GM12878 (cell line): ENCODE results near the gene EYA2. TPM values are rescaled to one million over a fixed set of nuclear protein-coding genes. Genes with fewer than 3 reads are reported as not detected.

Experiments
- ATAC-seq: fragments of 200-7000 bp; cut with Tn5 transposase; 3 replicates; pipeline ENCODE4 v1.9.1; 2020; ENCODE audit warnings: mild to moderate bottlenecking, moderate library complexity
- BruUV-seq: library from RNA; stranded (reverse); fragments of 400-500 nt; replicated peaks from 2 replicates; lab custom pipeline; 2021; lab: Mats Ljungman, UMichigan
- CTCF ChIA-PET: fragments of 300-600 bp; sonication (Branson Sonifier 250); formaldehyde crosslinking; extraction: SDS; loops from one replicate; lab custom pipeline; 2021; ENCODE audit warnings: inconsistent platforms; lab: Yijun Ruan, JAX
- POLR2A ChIA-PET: fragments of 350-600 bp; formaldehyde crosslinking; extraction: SDS; loops from one replicate; lab custom pipeline; 2021; ENCODE audit warnings: inconsistent platforms; lab: Charles Lee
- RAD21 ChIA-PET: fragments of 300-600 bp; sonication (Branson Sonifier 250); formaldehyde crosslinking; loops from one replicate; lab custom pipeline; 2023; ENCODE audit warnings: antibody characterized with exemption; ENCODE audit not compliant: unreplicated experiment; lab: Charles Lee
- SMC1A ChIA-PET: fragments of 300-600 bp; sonication (Branson Sonifier 250); formaldehyde crosslinking; loops from one replicate; lab custom pipeline; 2023; ENCODE audit not compliant: unreplicated experiment, uncharacterized antibody; lab: Charles Lee
- DNase-seq: peaks from one replicate; pipeline ENCODE4 v3.0.0-alpha.2; 2011; ENCODE audit warnings: low read depth, low spot score
- FAIRE-seq: peaks from 3 replicates; lab custom pipeline; 2011; peaks lifted over from hg19 to GRCh38; lab: Jason Lieb, UNC
- H2AFZ ChIP-seq: 2 replicates; pipeline ENCODE4 v1.6.0; 2011; ENCODE audit warnings: low read depth, low read length, control low read depth; ENCODE audit not compliant: control insufficient read depth
- H3K27ac ChIP-seq: 2 replicates; pipeline ENCODE4 v1.5.1; 2011; ENCODE audit warnings: control low read depth; ENCODE audit not compliant: control insufficient read depth, insufficient read depth
- H3K27me3 ChIP-seq, 2 experiments: replicated peaks in 1 of 2; 2 replicates each; pipeline versions ENCODE4 v1.6.0 to v1.6.1; 2011; ENCODE audit warnings: low read length in 1 of 2; ENCODE audit not compliant: control insufficient read depth in 2 of 2, insufficient read depth in 2 of 2
- H3K36me3 ChIP-seq, 2 experiments: 2 replicates each; pipeline ENCODE4 v1.5.1; 2011; ENCODE audit warnings: low read length in 1 of 2; ENCODE audit not compliant: control insufficient read depth in 2 of 2, insufficient read depth in 2 of 2
- H3K4me1 ChIP-seq: 2 replicates; pipeline ENCODE4 v1.6.1; 2011; ENCODE audit warnings: mild to moderate bottlenecking, low read length, moderate library complexity, mixed read lengths; ENCODE audit not compliant: control insufficient read depth, insufficient read depth
- H3K4me2 ChIP-seq: 2 replicates; pipeline ENCODE4 v1.6.0; 2011; ENCODE audit warnings: control low read depth; ENCODE audit not compliant: control insufficient read depth, insufficient read depth
- H3K4me3 ChIP-seq: fragments of 200-600 bp; sonication (generic); 2 replicates; pipeline ENCODE4 v1.5.1; 2016
- H3K79me2 ChIP-seq: 2 replicates; pipeline ENCODE4 v1.6.0; 2011; ENCODE audit warnings: low read length; ENCODE audit not compliant: control insufficient read depth, insufficient read depth
- H3K9ac ChIP-seq: 2 replicates; pipeline ENCODE4 v1.8.0; 2011; ENCODE audit warnings: low read length, control low read depth, mixed read lengths; ENCODE audit not compliant: control insufficient read depth, insufficient read depth
- H3K9me3 ChIP-seq: replicated peaks from 3 replicates; pipeline ENCODE4 v1.5.1; 2011; ENCODE audit warnings: mild to moderate bottlenecking, low read length; ENCODE audit not compliant: control insufficient read depth, insufficient read depth
- H4K20me1 ChIP-seq: 2 replicates; pipeline ENCODE4 v1.6.0; 2011; ENCODE audit not compliant: control insufficient read depth, insufficient read depth
- CBX5 ChIP-seq: sonication (generic); IDR thresholded peaks from 2 replicates; pipeline ENCODE4 v1.6.1; 2016; ENCODE audit warnings: low read depth, moderate library complexity, mild to moderate bottlenecking, inconsistent platforms
- HCFC1 ChIP-seq: fragments of 150-350 bp; IDR thresholded peaks from 2 replicates; pipeline ENCODE4 v1.6.1; 2014; ENCODE audit warnings: low read length
- IRF3 ChIP-seq: fragments of 450-650 bp; IDR thresholded peaks from 2 replicates; pipeline ENCODE4 v1.6.1; 2014; ENCODE audit warnings: mild to moderate bottlenecking
- MEF2B ChIP-seq: fragments of 450-650 bp; IDR thresholded peaks from 2 replicates; pipeline ENCODE4 v1.6.1; 2018; ENCODE audit warnings: mild to moderate bottlenecking, moderate library complexity; ENCODE audit not compliant: partially characterized antibody, poor library complexity, severe bottlenecking
- MYC ChIP-seq: IDR thresholded peaks from 2 replicates; pipeline ENCODE4 v1.6.1; 2011; ENCODE audit warnings: mild to moderate bottlenecking, low read length, moderate library complexity, inconsistent platforms; ENCODE audit not compliant: insufficient read depth, insufficient replicate concordance, insufficient read length, severe bottlenecking
- NFIC ChIP-seq: IDR thresholded peaks from 2 replicates; pipeline ENCODE4 v1.6.1; 2012; ENCODE audit warnings: low read depth, mild to moderate bottlenecking, inconsistent platforms, low read length, moderate library complexity
- PML ChIP-seq: IDR thresholded peaks from 2 replicates; pipeline ENCODE4 v1.6.1; 2012; ENCODE audit warnings: low read length, inconsistent platforms
- POLR2AphosphoS5 ChIP-seq: IDR thresholded peaks from 2 replicates; pipeline ENCODE4 v1.6.1; 2011; ENCODE audit warnings: mild to moderate bottlenecking, low read length, inconsistent platforms
- RFX5 ChIP-seq: IDR thresholded peaks from 2 replicates; pipeline ENCODE4 v1.6.1; 2011; ENCODE audit warnings: low read depth, low read length, improper control_type of control experiment
- SP1 ChIP-seq: IDR thresholded peaks from one replicate; pipeline ENCODE4 v1.6.1; 2011; ENCODE audit warnings: low read depth, low read length
- SRF ChIP-seq, 2 experiments: IDR thresholded peaks; 2 replicates each; pipeline ENCODE4 v1.6.1; 2011; ENCODE audit warnings: low read depth in 2 of 2, low read length in 2 of 2, mild to moderate bottlenecking in 1 of 2, moderate library complexity in 1 of 2
- YY1 ChIP-seq: IDR thresholded peaks from 2 replicates; pipeline ENCODE4 v1.6.1; 2011; ENCODE audit warnings: low read depth, mild to moderate bottlenecking, low read length
- ZNF384 ChIP-seq: IDR thresholded peaks from 2 replicates; pipeline ENCODE4 v1.6.1; 2012; ENCODE audit warnings: low read depth, mild to moderate bottlenecking, low read length, improper control_type of control experiment, borderline replicate concordance
- WGBS: methylation state at CpG from one replicate; pipeline ENCODE4 v1.1.6; 2016; ENCODE audit warnings: low lambda C conversion rate; ENCODE audit not compliant: insufficient replicate concordance, insufficient coverage; ENCODE audit errors: missing lambda C conversion rate; 5-methylcytosine and 5-hydroxymethylcytosine counted together
- in situ Hi-C: fragments of 300-500 bp; cut with MboI; formaldehyde crosslinking; loops from 9 replicates; pipeline ENCODE4 v1.14.3; 2018; ENCODE audit warnings: mixed read lengths
- intact Hi-C: fragments of 100-400 bp; cut with micrococcal nuclease; formaldehyde crosslinking; loops from one replicate; pipeline ENCODE4 v1.14.2; 2022; ENCODE audit not compliant: unreplicated experiment
- polyA plus RNA-seq, 11 experiments: library from polyadenylated mRNA; depleted of rRNA in 4 of 11; unstranded in 6 of 11; stranded (reverse) in 5 of 11; fragments of >200 nt; fragmentation: Nextera tagmentation in 4 of 11; fragmentation: Illumina TruSeq in 1 of 11; extraction: Ambion mirVana in 4 of 11; extraction: Trizol in 1 of 11; gene quantifications; 1 replicate in 1 of 11; 2 replicates in 10 of 11; pipeline versions ENCODE4 v1.2.1 to v1.2.3, GENCODE V29; 2011 to 2016; ENCODE audit warnings: inconsistent platforms in 2 of 11, missing spikeins in 2 of 11, low read depth in 1 of 11
- total RNA-seq, 4 experiments: library from RNA; depleted of rRNA in 3 of 4; stranded (reverse); fragments of >200 nt in 3 of 4; fragmentation: Illumina TruSeq in 1 of 4; extraction: Trizol in 1 of 4; gene quantifications; 2 replicates each; pipeline versions ENCODE4 v1.2.1 to v1.2.3, GENCODE V29; 2013 to 2021
- TF ChIP-seq, protein P1 (sequence below): fragments of 450-650 bp; IDR thresholded peaks from 2 replicates; pipeline ENCODE4 v1.6.1; 2017; ENCODE audit warnings: antibody characterized with exemption, mild to moderate bottlenecking, moderate library complexity

EYA2 gene
- total and polyA plus RNA-seq, 10 of the 15 experiments (the other 5 are each of a cell fraction or from before 2014, with no cell fraction given): 0.20 TPM; not detected in 9

DNA sequence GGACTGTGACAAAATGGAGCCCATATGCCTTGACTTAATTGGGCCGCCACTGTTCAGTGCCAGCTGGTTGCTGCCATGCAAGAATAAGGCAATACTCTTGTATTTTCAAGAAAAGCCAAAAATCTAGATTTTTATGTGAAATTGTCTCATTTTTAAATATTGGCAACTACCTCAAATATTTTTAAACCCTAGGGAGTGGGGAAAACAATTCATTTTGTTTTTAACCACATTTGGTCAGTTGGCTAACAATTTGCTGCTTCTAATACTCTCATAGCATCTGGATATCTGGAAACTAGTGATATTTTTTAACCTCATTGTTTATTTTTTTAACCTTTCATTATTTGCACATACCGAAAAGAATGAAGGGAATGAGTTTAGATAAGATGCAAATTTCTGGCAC, 91.0 kb downstream of the EYA2 start (continued):
- TF ChIP-seq RFX5 (no peak), HCFC1 (no peak), YY1 (no peak)
- TF ChIP-seq, protein P1, sequence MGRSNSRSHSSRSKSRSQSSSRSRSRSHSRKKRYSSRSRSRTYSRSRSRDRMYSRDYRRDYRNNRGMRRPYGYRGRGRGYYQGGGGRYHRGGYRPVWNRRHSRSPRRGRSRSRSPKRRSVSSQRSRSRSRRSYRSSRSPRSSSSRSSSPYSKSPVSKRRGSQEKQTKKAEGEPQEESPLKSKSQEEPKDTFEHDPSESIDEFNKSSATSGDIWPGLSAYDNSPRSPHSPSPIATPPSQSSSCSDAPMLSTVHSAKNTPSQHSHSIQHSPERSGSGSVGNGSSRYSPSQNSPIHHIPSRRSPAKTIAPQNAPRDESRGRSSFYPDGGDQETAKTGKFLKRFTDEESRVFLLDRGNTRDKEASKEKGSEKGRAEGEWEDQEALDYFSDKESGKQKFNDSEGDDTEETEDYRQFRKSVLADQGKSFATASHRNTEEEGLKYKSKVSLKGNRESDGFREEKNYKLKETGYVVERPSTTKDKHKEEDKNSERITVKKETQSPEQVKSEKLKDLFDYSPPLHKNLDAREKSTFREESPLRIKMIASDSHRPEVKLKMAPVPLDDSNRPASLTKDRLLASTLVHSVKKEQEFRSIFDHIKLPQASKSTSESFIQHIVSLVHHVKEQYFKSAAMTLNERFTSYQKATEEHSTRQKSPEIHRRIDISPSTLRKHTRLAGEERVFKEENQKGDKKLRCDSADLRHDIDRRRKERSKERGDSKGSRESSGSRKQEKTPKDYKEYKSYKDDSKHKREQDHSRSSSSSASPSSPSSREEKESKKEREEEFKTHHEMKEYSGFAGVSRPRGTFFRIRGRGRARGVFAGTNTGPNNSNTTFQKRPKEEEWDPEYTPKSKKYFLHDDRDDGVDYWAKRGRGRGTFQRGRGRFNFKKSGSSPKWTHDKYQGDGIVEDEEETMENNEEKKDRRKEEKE: no peak

GRCh38 chr20:46987001-46987400, 92.4 kb downstream of the EYA2 start:
- H3K27ac ChIP-seq: no peak overlapping the region
- DNase-seq: no peak
- no peaks in the 10 kb centered on the region for H3K36me3 ChIP-seq
- no peaks in the 10 kb centered on the region for H3K4me1 ChIP-seq
- CTCF ChIA-PET: no interaction called here
- H3K9ac ChIP-seq: no peak overlapping the region
- peak; percentile 22; the same call in 1 of the 3 replicates for ATAC-seq
- no peak for TF ChIP-seq POLR2AphosphoS5
- TF ChIP-seq MEF2B: no peak
- no peak for TF ChIP-seq SP1
- TF ChIP-seq ZNF384: no peak
- no peak for TF ChIP-seq NFIC
- no peak for TF ChIP-seq CBX5
- no peak for TF ChIP-seq PML
- no peak for TF ChIP-seq IRF3
- TF ChIP-seq MYC: no peak
- TF ChIP-seq SRF (IDR thresholded peaks at IDR 0.05; ENCODE audit: low read depth in 2 of 2, low read length in 2 of 2): no peak
- TF ChIP-seq, protein P1: no peak
- SMC1A ChIA-PET: interaction anchor here (1.0 kb wide), 1 partner anchor 8 kb away, joined by 3 read pairs; no protein-coding TSS in a partner anchor
- FAIRE-seq: no peak
- no peaks in the 10 kb centered on the region; the same call in 2 of the 3 replicates for H3K9me3 ChIP-seq
- no peaks in the 10 kb centered on the region for H3K79me2 ChIP-seq
- no peak overlapping the region for H3K4me3 ChIP-seq
- H4K20me1 ChIP-seq: no peaks in the 10 kb centered on the region
- intact Hi-C loops (no loop called here), in situ Hi-C loops (no loop called here)
- no peak overlapping the region for H2AFZ ChIP-seq
- no TSS peak for BruUV-seq
- WGBS: 62% methylated on average over 5 of the region's 5 CpGs
- no peak overlapping the region for H3K4me2 ChIP-seq
- POLR2A ChIA-PET: no interaction called here
- H3K27me3 ChIP-seq: no peaks in the 10 kb centered on the region
- RAD21 ChIA-PET: no interaction called here
